Dedifferentiated amniotic fluid mesenchymal stem cell (primary cell): ENCODE measurements around the gene SZRD1.

Experiments used
- DNase-seq: peaks from one replicate; pipeline ENCODE4 v3.0.0-alpha.2; 2016; ENCODE audit errors: extremely low spot score

Gene SZRD1

DNA sequence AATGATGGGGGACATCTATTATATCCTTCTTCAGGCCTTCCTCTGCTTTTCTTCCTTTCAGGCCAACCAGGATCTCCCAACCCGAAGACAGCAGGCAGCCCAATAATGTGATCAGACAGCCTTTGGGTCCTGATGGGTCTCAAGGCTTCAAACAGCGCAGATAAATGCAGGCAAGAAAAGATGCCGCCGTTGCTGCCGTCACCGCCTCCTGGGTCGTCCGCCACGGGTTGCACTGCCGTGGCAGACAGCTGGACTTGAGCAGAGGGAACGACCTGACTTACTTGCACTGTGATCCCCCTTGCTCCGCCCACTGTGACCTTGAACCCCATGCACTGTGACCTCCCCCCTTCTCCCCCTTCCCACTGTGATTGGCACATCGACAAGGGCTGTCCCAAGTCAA lies 27.9 kb downstream of the SZRD1 start:
- no peak for DNase-seq

DNA sequence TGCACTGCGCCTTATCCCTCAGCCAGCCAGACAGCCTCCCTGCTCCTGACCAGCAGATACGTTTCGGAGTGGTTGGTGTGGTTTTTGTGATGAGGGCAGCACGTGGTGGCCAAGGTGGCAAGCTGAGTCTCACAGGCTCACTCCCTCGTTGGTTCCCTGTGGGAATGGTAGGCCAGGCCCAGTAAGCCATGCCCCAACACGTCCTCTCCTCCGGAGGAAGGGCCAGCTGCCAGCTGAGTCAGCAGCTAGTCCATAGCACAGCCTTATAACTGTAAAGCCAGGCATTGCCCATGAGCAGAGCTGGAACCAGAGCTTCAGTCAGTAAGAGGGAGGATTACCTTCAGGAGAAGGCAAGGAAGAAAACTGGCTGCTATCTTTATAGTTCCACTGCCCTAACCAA lies 29.5 kb downstream of the SZRD1 start:
- DNase-seq, result peak; percentile 45

DNA sequence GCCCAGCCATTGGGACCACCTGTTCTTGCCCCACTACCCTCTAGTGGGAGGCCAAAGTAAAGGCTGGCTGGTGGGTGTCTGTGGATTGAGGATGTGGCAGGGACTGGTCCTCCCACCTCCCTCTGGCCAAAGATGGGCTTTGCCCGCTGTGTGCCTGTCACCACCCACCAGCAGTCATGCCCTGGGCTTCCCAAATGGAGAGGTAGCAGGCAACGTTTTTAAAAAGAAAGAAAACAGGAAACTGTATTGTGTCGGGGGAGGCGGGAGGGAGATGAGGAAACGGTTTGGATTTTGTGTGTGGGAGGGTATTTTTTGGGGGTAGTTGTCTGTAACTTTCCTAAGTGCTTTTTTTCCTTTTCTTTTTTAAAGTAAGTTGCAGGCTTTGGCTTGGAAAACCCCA lies 30.1 kb downstream of the SZRD1 start:
- no peak for DNase-seq

DNA sequence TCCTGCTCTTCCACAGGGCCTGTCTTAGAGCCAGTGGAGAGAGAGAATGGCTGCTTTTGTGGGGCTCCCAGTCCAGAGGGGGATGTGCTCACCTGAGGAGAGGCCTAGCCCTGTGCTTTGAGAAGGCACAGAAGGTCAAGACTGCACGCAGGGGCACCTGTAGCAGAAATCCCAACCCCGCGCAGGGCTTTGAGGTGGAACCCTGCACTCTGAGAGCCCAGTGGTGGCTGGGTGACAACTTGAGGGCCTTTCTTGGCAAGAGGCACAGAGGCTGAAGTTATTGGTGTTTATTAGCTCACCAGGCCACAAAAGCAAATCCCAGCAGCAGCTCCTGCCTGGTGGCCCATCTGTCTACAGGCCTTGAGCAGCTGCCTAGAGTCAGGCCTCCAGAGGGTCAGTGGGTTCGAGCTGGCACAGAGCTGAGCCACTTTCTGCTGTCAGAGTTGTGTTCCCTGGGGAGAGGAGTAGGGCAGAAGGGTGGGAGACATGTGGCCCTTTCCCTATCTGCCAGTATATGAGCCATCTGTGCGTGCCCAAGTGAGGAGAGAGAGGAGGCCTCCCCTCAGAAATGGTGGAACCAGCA lies 31.4 kb downstream of the SZRD1 start:
- no peak for DNase-seq

DNA sequence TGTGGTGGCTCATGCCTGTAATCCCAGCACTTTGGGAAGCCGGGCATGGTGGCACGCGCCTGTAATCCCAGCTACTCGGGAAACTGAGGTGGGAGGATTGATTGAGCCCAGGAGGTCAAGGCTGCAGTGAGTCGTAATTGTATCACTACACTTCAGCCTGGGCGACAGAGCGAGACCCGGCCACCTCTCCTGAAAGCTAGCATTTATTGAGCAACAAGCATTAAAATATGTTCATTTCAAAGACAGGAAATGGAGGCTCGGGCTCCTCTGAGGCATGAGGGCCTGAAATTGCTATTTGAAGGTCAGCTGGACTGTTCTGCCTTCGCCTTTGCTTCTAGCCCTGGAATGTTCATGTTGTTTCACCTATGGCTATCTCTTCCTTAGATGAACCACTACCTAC lies 35.7 kb downstream of the SZRD1 start:
- no peak for DNase-seq

DNA sequence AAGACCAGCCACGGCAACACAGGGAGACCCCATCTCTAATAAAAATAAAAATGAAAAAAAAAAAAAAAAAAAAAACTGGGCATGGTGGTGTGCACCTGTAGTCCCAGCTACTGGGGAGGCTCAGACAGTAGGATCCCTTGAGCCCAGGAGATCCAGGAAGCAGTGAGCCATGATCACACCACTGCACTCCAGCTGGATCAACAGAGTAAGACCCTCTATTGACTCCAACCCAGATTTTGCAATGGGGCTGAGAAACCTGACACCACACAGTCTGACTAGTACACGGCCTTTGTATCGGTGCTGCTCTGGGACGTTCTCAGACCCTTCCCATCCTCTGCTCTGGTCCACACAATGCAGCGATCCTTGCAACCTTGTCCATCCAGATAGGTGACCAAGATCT lies 38.4 kb downstream of the SZRD1 start:
- DNase-seq, result no peak

DNA sequence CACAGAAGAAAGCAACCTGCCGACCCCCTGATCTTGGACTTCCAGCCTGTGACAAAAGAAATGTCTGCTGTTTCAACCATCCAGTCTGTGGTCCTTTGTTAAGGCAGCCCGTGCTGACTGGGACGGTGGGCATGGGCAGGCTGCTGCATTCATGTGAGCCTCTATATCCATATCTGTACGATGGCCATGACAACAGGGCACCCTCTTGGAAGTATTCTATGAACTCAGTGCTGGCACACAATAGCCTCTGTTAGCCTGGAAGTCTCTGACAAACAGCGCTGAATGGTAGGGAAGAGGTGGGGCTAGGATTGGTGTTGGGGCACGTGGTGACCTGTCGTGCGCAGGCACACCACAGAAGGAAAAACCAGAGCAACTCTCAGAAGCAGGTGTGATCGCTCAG lies 39.8 kb downstream of the SZRD1 start:
- no peak for DNase-seq

DNA sequence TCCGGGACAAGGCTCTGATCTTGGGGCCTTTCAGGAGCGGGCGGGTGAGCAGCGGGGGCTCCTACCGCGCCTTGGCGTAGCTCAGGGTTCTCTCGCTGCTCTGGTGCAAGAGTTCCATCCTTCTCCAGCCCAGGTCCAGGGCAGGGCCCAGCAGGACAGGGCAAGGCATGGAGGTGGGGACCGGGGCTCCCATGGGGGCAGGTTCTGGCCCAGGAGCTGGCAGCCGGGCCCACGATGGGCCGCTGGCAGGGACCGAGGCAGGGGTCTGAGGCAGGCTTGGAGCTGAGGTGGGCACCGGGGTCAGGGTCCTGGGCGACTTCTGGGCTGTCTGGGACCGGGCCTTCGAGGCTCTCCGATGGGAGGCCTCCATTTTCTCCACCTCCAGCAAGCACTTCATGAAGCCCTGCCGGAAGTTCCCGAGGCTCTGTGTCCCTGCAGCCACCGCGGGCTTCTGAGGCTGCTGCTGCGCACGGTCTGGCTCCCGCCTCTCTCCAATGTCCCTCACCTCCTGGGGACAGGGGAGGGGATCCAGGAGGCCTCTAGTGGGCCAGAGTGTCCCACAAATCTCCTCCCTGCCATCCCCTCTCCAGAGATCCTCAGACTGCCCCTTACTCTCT lies 42.6 kb downstream of the SZRD1 start:
- no peak for DNase-seq

DNA sequence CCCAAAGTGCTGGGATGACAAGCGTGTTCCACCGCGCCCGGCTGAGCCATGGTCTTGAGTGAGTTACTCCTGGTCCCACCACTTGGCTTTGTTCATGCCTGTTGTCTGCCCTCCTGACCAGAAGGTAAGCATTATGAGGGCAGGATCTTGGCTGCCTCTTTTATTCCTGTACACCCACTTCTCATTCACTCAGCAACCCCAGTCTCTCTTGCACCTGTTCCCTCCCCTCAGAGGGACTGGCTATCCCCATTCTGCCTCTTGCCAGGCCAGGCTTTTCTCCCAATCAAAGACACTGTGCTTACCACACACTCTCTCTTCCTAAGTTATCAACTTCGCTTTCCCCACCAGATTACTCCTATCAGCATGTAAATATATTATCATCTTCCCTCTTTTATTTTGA lies 43.8 kb downstream of the SZRD1 start:
- DNase-seq, result no peak

DNA sequence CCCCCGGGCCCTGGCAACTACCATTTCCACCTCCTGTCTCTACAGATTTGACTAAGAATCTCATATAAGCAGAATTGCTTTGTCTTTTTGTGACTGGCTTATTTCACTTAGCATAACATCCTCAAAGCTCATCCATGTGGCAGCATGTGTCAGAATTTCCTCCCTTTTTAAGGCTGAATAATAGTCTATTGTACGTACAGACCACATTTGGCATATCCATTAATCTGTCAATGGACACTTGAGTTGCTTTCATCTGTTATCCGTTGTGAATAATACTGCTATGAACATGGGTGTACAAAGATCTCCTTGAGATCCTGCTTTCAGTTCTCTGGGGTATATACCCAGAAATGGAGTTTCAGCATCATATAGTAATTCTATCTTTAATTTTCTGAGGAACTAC lies 46.1 kb downstream of the SZRD1 start:
- no peak for DNase-seq

DNA sequence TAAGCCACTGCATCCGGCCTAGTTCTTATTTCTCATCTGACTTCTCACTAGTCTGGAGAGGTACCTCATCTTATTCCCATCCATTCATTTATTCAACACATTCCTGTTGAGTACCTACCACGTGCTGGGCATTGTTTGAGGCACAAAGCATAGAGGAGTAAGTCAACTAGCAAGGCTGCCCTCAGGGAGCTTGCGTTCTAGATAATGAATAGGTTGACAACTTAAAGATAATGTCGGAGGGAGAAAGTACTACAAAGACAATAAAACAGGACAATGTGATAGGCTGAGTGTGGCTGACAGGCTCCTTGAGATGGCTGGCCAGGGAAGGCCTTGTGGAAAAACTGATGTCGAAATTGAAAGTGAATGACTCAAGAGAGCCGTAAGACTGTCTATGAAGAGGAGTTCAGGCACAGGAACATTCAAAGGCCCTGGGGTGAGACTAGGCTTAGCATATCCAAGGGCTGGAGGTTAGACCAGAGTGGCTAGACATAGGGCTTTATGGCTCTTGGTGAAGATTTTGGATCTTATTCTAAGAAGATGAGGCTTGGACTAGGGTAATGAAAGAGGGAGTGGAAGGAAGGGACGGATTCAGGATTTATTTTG lies 51.9 kb downstream of the SZRD1 start:
- DNase-seq, result no peak

DNA sequence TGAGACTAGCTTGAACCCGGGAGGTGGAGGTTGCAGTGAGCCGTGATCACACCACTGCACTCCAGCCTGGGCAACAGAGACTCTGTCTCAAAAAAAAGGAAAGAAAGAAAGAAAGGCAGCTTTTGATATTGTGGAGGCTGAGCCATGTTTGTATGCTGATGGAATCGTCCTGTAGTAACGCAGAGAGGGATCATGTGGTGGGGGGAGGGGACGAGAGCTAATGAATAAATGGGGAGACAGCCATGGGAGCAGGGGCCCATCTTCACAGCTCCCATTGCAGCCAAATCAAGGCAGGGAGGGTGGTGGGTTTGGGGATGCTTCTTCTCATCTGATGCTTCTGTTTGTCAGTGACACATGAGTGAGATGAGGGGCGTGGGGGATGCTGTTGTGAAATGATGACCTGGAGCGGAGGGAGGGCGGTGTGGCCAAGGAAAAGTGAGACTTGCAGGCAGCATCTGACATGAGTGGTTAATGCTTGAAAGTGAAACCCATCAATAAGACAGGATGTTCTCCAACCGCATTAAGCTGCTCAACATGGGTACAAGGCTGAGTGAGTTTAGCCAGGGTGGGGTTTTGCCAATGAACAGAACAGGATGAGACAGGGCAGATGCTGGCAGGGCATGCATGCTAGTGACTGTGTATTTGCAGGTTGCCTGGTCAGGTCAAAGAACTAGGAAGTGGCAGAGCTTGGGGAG lies 53.5 kb downstream of the SZRD1 start:
- DNase-seq, result no peak

DNA sequence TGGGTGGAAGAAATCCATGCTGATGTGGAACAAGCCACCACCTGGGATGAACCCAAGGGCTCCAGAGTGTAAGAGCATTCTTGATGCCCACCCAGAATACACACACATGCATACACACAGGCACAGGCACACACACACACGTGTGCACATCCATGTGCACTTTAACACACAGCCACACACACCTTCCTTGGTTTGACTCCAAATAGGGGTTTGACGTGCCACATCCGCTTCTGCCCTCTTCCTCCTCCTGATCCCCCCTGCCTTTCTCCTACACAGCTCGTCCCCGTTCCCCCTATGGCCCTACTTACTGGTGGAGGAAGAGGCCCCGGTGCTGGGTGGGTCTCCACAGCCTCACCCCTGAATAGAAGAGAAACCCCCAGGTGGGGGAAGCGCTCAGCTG lies 54.2 kb downstream of the SZRD1 start:
- DNase-seq, result no peak

DNA sequence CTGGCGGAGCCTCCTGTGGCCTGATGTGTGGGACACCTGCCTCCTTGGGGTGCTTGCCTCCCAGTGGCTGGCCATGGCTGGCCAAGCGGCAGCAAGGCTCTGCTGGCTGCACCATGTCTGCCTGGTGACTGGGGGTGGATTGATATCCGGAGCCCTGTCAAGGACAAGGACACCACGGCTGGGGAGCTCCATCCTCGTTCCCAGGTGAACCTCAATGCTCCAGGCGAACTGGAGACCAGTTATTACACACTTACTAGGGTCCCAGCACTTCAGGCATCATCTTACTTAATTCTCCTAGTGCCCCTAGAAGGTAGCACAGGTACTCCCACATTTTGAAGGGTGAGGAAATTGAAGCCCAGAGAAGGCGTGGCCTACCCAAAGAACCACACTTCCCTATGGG lies 55.0 kb downstream of the SZRD1 start:
- no peak for DNase-seq

DNA sequence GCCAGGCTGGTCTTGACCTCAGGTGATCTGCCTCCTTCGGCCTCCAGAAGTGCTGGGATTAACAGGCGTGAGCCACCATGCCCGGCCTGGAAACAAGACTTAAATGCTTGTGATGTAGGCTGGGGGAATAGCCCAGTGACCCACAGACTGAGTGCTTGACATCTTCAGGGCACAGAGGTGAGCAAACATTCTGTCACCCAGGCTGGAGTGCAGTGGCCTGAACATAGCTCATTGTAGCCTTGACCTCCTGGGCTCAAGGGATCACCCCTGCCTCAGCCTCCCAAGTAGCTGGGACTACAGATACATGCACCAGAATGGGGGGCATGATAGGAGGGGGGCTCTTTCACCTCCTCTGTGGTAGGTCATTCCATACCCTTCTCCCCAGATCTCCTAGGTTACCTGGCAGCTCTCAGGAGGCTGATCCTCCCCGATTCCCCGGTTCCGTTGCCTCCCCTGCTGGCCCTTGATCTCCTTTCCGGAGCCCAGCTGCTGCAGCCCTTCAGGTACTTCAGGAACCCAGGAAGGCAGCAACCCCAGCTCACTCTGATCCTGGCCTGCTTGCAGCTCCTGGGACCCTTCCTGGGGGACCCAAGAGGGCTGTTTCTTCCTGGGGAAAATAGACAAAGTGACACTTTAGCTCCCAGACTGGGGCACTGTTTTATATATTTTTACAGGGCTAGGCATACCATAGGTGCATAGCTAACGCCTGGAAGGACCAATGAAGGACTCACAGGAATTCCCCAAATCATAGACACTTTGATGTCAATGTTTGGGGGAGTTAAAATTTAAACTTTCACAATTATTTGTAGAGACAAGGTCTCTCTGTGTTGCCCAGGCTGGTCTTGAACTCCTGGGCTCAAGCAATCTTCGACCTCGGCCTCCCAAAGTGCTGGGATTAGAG lies 58.3 kb downstream of the SZRD1 start:
- DNase-seq, result no peak

DNA sequence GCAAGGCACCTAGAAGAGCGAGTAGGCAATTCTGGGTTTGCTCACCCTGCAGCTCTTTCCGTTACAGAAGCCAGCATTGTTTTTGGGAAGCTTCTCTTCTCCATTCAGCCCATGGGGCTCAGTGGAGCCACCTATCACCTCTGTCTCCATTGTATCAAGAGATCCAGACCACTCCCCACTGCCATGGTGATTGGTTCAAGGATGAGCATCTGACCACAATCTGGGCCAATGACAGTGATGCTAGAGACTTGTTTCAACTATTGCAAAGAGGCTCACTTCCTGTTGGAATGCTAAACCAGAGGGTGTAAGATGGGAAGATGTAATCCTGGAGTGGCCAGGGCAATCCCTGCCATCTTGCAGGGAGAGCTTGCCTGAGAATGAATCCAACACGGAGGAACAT lies 63.6 kb downstream of the SZRD1 start:
- no peak for DNase-seq

DNA sequence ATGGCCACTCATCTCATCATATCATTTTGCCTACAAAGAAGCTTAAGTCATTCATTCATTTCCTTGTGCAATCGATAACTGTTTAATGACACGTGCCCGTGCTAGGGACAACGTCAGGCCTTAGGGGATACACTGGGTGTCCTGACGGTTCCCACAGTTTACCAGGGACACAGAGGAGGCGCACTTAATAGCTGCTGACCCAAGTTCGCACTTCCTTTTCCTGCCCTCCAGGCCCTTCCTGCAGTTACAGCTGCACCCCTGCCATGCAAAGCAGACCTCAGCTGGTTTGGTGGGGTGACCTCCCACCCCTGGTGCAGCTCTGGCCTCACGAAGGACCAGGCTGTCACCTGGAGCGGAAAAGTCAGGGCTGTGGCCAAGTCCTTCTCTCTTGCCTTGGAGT lies 66.0 kb downstream of the SZRD1 start:
- no peak for DNase-seq

DNA sequence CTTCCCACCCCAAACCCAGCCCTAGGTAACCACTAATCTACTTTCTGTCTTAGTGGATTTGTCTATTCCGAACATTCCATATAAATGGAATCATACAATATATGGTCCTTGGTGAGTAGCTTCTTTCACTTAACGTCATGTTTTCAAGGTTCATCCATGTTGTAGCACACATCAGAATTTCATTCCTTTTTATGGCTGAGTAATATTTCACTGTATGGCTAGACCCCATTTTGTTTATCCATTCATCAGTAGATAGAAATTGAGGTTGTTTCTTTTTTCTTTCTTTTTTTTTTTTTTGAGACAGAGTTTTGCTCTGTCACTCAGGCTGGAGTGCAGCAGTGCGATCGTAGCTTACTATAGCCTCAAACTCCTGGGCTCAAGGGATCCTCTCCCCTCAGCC lies 67.0 kb downstream of the SZRD1 start:
- no peak for DNase-seq

DNA sequence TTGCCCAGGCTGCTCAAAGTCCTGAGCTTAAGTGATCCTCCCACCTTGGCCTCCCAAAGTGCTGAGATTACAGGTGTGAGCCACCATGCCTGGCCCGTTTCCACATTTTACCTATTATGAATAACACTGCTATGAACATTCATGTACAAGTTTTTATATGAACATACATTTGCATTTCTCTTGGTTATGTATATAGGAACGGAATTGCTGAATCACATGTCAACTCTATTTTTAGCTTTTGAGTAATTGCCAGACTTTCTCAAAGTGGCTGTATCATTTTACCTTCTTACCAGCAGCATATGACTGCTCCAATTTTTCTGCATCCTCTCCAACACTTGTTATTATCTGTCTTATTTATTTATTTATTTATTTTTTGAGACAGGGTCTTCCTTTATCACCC lies 67.5 kb downstream of the SZRD1 start:
- no peak for DNase-seq

DNA sequence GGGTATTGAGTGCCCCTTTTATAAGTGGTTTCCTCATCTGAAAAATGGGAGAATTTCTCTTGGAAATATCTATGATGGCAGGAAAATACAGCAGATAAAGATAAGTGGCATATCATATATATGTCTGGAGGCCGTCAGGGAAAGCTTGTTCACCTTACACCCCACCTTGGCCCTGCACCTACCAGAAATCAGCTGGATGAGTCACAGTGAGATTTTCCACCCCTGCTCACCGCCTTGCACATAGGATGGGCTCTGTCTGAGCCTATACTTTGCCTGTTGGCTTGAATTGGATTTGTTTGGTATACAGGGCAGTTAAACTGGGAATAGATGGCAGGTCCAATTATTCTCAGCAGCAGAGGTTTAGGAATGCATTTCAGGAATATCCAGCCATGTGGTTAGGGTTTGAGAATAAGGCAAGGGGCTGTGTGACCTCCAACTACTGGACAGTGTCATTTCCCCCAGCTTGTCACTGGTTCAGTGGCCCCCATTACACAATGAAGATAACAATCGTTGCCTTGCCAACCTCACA lies 70.0 kb downstream of the SZRD1 start, which contains the start of gene SPATA21:
TSS of gene SPATA21 (minus strand) at position 479 of the 529 bp plus-strand sequence. CDS start 6,053 bp downstream, outside the sequence.
- DNase-seq, result no peak

DNA sequence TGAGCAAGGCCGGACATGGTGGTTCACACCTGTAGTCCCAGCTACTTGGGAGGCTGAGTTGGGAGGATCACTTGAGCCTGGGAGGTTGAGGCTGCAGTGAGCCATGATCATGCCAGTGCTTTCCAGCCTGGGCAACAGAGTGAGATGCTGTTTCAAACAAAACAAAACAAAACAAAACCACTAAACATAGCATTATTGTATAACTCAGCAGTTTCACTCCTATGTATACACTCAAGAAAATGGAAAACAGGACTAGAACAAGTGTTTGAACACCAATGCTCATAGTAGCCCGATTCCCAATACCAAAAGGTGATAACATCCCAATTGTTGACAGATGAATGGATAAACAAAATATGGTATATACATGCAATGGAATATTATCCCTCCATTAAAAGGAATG lies 71.5 kb downstream of the SZRD1 start:
- DNase-seq, result no peak

DNA sequence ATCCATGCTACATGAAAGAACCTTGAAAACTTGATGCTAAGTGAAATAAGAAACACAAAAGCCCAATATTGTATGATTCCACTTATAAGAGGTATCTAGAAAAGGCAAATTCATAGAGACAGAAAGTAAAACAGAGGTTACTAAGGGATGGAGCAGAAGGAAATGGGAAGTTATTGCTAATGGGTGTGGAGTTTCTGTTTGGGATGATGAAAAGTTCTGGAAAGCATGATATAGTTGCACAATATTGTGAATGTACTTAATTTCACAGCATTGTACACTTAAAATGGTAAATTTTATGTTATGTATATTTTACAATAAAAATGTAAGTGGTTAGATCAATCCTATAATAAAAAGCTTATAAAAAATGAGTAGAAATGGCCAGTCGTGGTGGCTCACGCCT lies 71.9 kb downstream of the SZRD1 start:
- no peak for DNase-seq
